HG03196 (cell line): ENCODE data around the gene PCCA.
A peak's percentile ranks its signal among the peaks of the same experiment; 100 is the strongest.
"Not testable (repeated sequence)": the region's sequence is repeated elsewhere in the genome, so short reads cannot be mapped to it uniquely, and the experiment has no call there.

ENCODE experiments used
- ATAC-seq: cut with Tn5 transposase; IDR thresholded peaks from one replicate; pipeline ENCODE4 v1.9.1; 2021; ENCODE audit not compliant: unreplicated experiment

The PCCA gene

DNA sequence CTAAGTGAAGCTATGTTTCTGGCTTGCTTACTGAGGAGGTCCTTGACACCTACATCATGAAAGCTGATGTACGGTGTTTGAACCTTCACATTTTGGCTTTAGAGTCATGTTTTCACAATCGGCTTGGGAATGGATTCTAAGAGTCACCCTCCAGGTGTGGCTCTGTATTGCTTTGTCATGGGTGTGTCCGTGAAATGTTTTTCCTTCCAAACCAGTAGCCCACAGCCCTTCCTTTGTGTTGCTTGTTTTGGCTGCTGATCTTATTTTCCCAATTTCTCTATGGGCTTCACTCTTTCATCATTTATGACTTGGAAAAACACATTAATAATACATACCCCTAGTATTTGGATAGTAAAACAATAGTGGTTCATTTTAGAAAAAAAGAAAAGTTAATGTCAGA is 259.1 kb downstream of the PCCA start:
- no peak for ATAC-seq

- ATAC-seq = no peak
These were observed 260.7 kb downstream of the PCCA start for GRCh38 chr13:100349594-100349993.

- no peak for ATAC-seq
These were observed 261.7 kb downstream of the PCCA start for GRCh38 chr13:100350601-100351000.

- no peak for ATAC-seq
These were observed 267.5 kb downstream of the PCCA start for GRCh38 chr13:100356426-100356825.

DNA sequence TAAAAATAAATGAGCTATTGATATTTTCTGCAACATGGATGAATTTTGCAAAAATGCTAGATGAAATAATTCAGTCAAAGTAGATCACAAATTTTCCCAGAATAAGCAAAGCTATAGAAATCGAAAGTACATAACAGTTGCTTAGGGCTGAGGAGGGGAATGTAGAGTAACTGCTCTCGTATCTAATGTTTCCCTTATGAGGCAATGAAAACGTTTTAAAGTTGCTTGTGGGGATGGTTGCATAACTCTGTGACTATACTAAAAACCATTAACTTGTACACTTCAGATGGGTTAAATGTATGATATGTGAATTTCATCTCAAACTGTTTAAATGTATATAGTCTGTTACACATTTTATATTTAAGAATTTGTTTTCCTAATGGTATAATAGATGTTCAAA is 268.0 kb downstream of the PCCA start:
- ATAC-seq = no peak

DNA sequence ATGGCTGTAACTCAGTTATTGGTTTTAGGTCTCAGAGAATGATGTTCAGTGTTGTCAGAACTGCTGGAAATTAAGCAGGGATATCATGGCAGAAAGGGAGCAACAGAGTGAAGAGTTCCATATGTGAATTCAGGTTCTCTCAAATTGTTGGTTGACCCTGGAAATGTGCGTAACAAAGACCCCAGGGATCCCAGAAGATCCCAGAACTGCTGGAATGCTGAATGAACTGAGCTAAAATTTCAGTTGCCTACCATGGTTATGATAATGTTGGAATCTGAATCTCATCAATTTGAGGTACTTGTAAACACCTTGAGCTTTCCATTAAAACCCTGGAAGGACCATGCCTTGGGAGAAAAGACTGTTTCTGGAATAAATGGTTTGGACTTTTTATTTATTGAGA is 268.9 kb downstream of the PCCA start:
- no peak for ATAC-seq

DNA sequence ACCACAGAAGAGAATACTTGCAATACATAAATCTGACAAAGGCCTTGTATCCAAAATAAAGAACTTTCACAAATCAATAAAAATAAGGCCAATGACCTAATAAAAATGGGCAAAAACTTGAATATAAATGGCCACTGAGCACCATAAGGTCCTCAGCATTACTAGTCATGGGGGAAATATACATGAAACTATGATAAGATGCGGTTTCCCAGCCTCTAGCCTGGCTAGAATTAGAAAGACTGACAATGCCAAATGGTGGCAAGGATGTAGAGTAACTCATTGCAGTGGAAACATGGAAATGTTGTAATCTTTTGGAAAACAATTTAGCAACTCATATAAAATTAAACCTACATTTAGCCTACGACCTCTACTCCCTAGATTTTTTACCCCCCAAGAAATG is 272.6 kb downstream of the PCCA start:
- ATAC-seq = no peak

DNA sequence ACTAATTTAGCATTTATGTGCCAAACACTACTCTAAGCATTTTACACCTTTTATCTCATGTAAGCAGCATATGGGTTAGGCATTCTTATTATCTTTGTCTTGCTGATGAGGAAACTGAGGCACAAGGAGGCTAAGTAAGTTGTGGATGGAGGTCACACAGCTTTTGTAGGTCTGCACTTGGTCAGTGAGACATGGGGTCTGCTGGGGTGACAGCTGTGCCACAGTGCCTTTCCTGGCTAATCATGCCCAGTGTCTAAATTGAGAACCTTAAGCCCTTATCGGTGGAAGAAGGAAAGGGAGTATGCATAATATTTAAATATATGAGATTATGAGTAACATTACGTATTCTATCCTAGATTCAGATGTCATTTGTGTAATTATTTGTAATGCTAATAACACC is 273.5 kb downstream of the PCCA start:
- ATAC-seq = no peak

GRCh38 chr13:100362781-100363180 is 273.9 kb downstream of the PCCA start:
- no peak for ATAC-seq

- no peak for ATAC-seq
These were observed 274.4 kb downstream of the PCCA start for GRCh38 chr13:100363285-100363711.

DNA sequence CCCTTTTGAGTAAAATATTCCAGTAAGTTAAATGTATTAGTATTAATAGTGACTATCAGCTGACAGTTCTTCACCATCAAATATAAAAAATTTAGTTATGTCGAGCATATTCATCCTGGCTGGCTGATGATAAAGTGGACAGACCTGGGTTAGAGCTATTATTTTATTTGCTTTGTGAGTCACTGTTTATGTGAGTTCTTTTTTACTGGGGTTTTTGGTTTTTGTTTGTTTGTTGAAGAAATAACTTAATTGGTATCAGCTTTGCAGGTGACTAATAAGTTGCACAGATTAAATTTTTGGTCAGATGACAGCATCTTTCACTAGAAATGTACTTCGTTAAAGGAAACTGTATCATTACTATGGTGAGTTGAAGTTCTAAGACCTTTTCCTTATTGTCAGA is 275.0 kb downstream of the PCCA start:
- ATAC-seq = no peak

GRCh38 chr13:100364591-100364990 is 275.7 kb downstream of the PCCA start:
- no peak for ATAC-seq

GRCh38 chr13:100365680-100366079 is 276.8 kb downstream of the PCCA start:
- ATAC-seq = no peak

GRCh38 chr13:100378533-100378932 is 289.6 kb downstream of the PCCA start:
- no peak for ATAC-seq

GRCh38 chr13:100381595-100382224 is 292.8 kb downstream of the PCCA start:
- no peak for ATAC-seq

DNA sequence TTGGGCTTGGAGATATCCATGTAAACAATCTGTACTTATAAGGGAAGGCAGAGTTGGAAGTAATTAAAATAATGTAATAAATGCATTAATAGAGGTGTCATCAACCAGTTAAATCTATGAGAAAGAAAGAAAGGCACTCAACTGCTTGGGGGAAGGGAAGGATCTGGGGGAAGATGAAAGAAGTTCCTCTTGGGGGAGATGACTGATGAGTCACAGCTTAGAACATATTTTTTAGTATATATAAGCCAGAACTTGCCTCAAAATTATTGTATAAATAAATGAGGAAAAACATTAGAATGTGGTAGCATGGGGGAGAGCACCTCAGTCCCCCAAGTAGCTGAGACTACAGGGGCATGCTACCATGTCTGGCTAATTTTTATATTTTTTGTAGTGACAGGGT is 293.9 kb downstream of the PCCA start:
- ATAC-seq = no peak

GRCh38 chr13:100387416-100387815 is 298.5 kb downstream of the PCCA start:
- ATAC-seq = no peak

DNA sequence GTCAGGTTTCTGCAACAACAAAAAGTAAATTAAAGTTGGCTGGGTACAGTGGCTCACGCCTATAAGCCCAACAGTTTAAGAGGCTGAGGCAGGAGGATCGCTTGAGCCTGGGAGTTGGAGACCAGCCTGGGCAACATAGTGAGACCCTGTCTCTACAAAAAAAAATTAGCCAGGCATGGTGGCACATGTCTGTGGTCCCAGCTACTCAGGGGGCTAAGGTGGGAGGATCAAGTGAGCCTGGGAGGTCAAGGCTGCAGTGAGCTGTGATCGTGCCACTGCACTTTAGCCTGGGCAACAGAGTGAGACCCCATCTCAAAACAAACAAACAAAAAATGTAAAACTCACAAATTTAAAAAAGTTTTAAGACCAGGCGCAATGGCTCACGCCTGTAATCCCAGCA is 299.3 kb downstream of the PCCA start:
- ATAC-seq = not testable (repeated sequence)

GRCh38 chr13:100388923-100389322 is 300.0 kb downstream of the PCCA start:
- no peak for ATAC-seq

GRCh38 chr13:100389617-100390016 is 300.7 kb downstream of the PCCA start:
- ATAC-seq = no peak

DNA sequence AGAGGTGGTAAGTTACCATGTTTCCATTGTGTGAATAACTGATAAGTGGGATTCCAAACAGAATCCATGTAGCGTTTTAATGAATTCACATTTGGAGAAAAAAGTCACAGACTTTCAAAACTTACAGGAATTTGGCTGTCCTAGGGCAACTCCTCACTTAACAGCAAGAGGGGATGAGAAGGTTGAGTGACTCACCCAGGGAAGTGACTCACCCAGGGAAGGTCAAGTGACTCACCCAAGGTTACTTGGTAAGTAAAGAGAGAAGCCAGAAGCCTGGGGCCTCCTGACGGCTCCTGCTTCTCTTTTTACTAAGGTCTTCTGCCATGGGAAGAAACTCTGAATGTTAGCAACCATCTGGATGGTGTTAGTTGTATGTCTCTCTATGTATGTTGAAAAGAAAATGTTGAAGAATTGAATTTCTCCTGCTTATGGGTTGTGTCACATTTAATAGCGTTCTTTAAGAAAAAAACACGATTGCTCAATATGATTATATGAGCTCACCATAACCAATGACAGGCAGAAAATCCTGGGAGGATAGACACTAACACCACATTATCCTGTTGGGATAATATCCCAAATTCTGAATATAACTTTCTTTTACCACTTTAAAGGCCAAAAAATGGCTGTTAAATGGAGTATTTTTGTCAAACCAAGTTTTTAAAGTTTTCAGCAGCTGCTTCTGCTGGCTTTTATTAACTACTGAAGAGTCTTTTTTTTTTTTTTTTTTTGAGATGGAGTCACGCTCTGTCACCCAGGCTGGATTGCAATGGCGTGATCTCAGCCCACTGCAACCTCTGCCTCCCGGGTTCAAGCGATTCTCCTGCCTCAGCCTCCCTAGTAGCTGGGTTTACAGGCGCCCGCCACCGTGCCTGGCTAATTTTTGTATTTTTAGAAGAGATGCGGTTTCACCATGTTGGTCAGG is 304.1 kb downstream of the PCCA start:
- ATAC-seq = peak; percentile 76

- peak; percentile 83 for ATAC-seq
These were observed 305.3 kb downstream of the PCCA start for GRCh38 chr13:100394005-100394695.
